Breast epithelium (tissue), 3 donors: ENCODE results near the gene NCAPG2.

ENCODE experiments used
- POLR2AphosphoS5 ChIP-seq, 3 donors: sonication (generic); formaldehyde crosslinking; IDR thresholded peaks; one replicate each; pipeline ENCODE4 v1.6.1; 2017; ENCODE audit warnings: antibody characterized with exemption in 3 of 3
- TF ChIP-seq, protein P1 (sequence below), 3 donors: fragments of 450-650 bp; IDR thresholded peaks; one replicate each; pipeline ENCODE4 v1.5.1; 2016 to 2017; ENCODE audit warnings: antibody characterized with exemption in 3 of 3, mild to moderate bottlenecking in 3 of 3, moderate library complexity in 3 of 3

DNA sequence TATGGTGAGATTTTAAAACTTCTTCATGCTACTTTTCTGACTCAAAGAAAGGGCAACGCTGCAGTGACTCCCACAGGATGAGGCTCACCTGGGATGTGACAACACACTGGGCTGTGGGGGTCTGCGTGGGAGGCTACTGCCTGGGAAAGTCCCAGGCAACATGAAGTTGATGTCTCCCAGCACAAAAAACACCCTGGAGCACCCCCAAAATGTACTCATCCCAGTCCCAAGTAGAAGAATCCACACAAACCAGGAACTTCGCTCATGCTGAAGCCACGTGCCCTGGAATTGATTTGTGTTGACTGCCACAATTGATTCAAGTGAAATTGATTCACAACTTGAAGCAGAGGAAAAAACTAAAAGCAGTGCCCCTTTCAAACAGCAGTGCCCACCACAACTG is 92.1 kb downstream of the NCAPG2 start:
- TF ChIP-seq, protein P1, sequence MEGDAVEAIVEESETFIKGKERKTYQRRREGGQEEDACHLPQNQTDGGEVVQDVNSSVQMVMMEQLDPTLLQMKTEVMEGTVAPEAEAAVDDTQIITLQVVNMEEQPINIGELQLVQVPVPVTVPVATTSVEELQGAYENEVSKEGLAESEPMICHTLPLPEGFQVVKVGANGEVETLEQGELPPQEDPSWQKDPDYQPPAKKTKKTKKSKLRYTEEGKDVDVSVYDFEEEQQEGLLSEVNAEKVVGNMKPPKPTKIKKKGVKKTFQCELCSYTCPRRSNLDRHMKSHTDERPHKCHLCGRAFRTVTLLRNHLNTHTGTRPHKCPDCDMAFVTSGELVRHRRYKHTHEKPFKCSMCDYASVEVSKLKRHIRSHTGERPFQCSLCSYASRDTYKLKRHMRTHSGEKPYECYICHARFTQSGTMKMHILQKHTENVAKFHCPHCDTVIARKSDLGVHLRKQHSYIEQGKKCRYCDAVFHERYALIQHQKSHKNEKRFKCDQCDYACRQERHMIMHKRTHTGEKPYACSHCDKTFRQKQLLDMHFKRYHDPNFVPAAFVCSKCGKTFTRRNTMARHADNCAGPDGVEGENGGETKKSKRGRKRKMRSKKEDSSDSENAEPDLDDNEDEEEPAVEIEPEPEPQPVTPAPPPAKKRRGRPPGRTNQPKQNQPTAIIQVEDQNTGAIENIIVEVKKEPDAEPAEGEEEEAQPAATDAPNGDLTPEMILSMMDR (IDR thresholded peaks at IDR 0.05) = no peak
- TF ChIP-seq POLR2AphosphoS5 (IDR thresholded peaks at IDR 0.05) = no peak
